NCI-H187 treated with DMSO at 0.1 percent for 48 hours (cell line): ENCODE results near the gene SIRPA.

Experiments
- DNase-seq: peaks from one replicate; lab custom pipeline; 2025; lab: John Stamatoyannopoulos, UW

Gene SIRPA

GRCh38 chr20:1870792-1871550, 24.2 kb upstream of the SIRPA start:
- DNase-seq: no peak

GRCh38 chr20:1871807-1872458, 23.3 kb upstream of the SIRPA start:
- DNase-seq: no peak

- DNase-seq: no peak
These were observed 22.6 kb upstream of the SIRPA start for GRCh38 chr20:1872459-1873097.

GRCh38 chr20:1874450-1875182, 20.6 kb upstream of the SIRPA start:
- no peak for DNase-seq

- DNase-seq: no peak
These were observed 20.0 kb upstream of the SIRPA start for GRCh38 chr20:1875183-1875554.

- DNase-seq: no peak
These were observed 19.4 kb upstream of the SIRPA start for GRCh38 chr20:1875762-1876161.

- DNase-seq: no peak
These were observed 18.8 kb upstream of the SIRPA start for GRCh38 chr20:1876217-1876921.

GRCh38 chr20:1876975-1877608, 18.1 kb upstream of the SIRPA start:
- DNase-seq: no peak

GRCh38 chr20:1877609-1878200, 17.5 kb upstream of the SIRPA start:
- DNase-seq: no peak

- DNase-seq: no peak
These were observed 15.8 kb upstream of the SIRPA start for GRCh38 chr20:1879369-1879768.

- no peak for DNase-seq
These were observed 15.3 kb upstream of the SIRPA start for GRCh38 chr20:1879934-1880333.

- no peak for DNase-seq
These were observed 14.5 kb upstream of the SIRPA start for GRCh38 chr20:1880529-1881239.

- no peak for DNase-seq
These were observed 13.9 kb upstream of the SIRPA start for GRCh38 chr20:1881240-1881835.

- no peak for DNase-seq
These were observed 13.2 kb upstream of the SIRPA start for GRCh38 chr20:1882026-1882425.

- no peak for DNase-seq
These were observed 11.2 kb upstream of the SIRPA start for GRCh38 chr20:1883986-1884385.

- DNase-seq: no peak
These were observed 10.0 kb upstream of the SIRPA start for GRCh38 chr20:1885254-1885653.

- DNase-seq: no peak
These were observed 9.1 kb upstream of the SIRPA start for GRCh38 chr20:1885940-1886693.

GRCh38 chr20:1887321-1887720, 7.9 kb upstream of the SIRPA start:
- DNase-seq: no peak

GRCh38 chr20:1887756-1888155, 7.5 kb upstream of the SIRPA start:
- no peak for DNase-seq
